GM13976 (cell line): ENCODE data around the gene METTL24.
"Not testable (repeated sequence)": the region's sequence is repeated elsewhere in the genome, so short reads cannot be mapped to it uniquely, and the experiment has no call there.

ENCODE experiments used
- DNase-seq: peaks from one replicate; pipeline ENCODE4 v3.0.0; 2012; ENCODE audit warnings: low spot score
- CTCF ChIP-seq: IDR thresholded peaks from 2 replicates; pipeline ENCODE4 v1.5.1; 2012; ENCODE audit warnings: borderline replicate concordance, mild to moderate bottlenecking; ENCODE audit not compliant: insufficient read depth; ENCODE audit errors: extremely low read depth, missing control alignments, control extremely low read depth
- in situ Hi-C: fragments of 300-500 bp; cut with MboI; formaldehyde crosslinking; loops from one replicate; pipeline ENCODE4 v1.12.0; 2022; ENCODE audit warnings: low sequenced_read_pairs, mixed read lengths, inconsistent platforms; ENCODE audit not compliant: unreplicated experiment

METTL24 gene

GRCh38 chr6:110256366-110256765 lies 101.8 kb downstream of the METTL24 start:
- TF ChIP-seq CTCF: no peak
- DNase-seq: no peak
- in situ Hi-C loops: no loop called here

- no peak for TF ChIP-seq CTCF
- in situ Hi-C loops: no loop called here
- DNase-seq: no peak
Observed at GRCh38 chr6:110255211-110255750, 102.9 kb downstream of the METTL24 start.

GRCh38 chr6:110250838-110251237 lies 107.3 kb downstream of the METTL24 start:
- in situ Hi-C loops: no loop called here
- no peak for DNase-seq
- TF ChIP-seq CTCF: no peak

GRCh38 chr6:110250058-110250457 lies 108.1 kb downstream of the METTL24 start:
- DNase-seq: no peak
- in situ Hi-C loops: no loop called here
- no peak for TF ChIP-seq CTCF

- TF ChIP-seq CTCF: no peak
- DNase-seq: no peak
- in situ Hi-C loops: no loop called here
Observed at GRCh38 chr6:110246900-110247546, 111.1 kb downstream of the METTL24 start.

GRCh38 chr6:110246378-110246777 lies 111.8 kb downstream of the METTL24 start:
- TF ChIP-seq CTCF: no peak
- DNase-seq: no peak
- in situ Hi-C loops: no loop called here

- DNase-seq, in situ Hi-C loops: not testable (repeated sequence)
Observed at GRCh38 chr6:110244621-110245020, 113.5 kb downstream of the METTL24 start.
